GM19452 (cell line): ENCODE measurements around the gene ATP2C2.
"Not testable (repeated sequence)": the region's sequence is repeated elsewhere in the genome, so short reads cannot be mapped to it uniquely, and the experiment has no call there.

ENCODE experiments used
- ATAC-seq: cut with Tn5 transposase; IDR thresholded peaks from one replicate; pipeline ENCODE4 v1.9.1; 2021; ENCODE audit not compliant: unreplicated experiment

The ATP2C2 gene

GRCh38 chr16:84416407-84417321 lies 48.3 kb downstream of the ATP2C2 start:
- no peak for ATAC-seq

GRCh38 chr16:84418056-84418849 lies 49.9 kb downstream of the ATP2C2 start:
- no peak for ATAC-seq

GRCh38 chr16:84419730-84420129 lies 51.4 kb downstream of the ATP2C2 start:
- ATAC-seq: no peak

GRCh38 chr16:84420556-84420955 lies 52.2 kb downstream of the ATP2C2 start:
- not testable (repeated sequence) for ATAC-seq

GRCh38 chr16:84421081-84421937 lies 53.0 kb downstream of the ATP2C2 start:
- ATAC-seq: no peak

GRCh38 chr16:84421938-84422220 lies 53.5 kb downstream of the ATP2C2 start:
- no peak for ATAC-seq

GRCh38 chr16:84423416-84423837 lies 55.1 kb downstream of the ATP2C2 start:
- no peak for ATAC-seq

- no peak for ATAC-seq
Observed at GRCh38 chr16:84425696-84426095, 57.4 kb downstream of the ATP2C2 start.

- ATAC-seq: no peak
Observed at GRCh38 chr16:84426804-84427203, 58.5 kb downstream of the ATP2C2 start.

GRCh38 chr16:84427553-84427952 lies 59.2 kb downstream of the ATP2C2 start:
- no peak for ATAC-seq

- ATAC-seq: no peak
Observed at GRCh38 chr16:84430860-84431259, 62.5 kb downstream of the ATP2C2 start.

GRCh38 chr16:84434800-84435199 lies 66.5 kb downstream of the ATP2C2 start:
- ATAC-seq: no peak

- no peak for ATAC-seq
Observed at GRCh38 chr16:84436196-84436595, 67.9 kb downstream of the ATP2C2 start.

- no peak for ATAC-seq
Observed at GRCh38 chr16:84438971-84439696, 70.8 kb downstream of the ATP2C2 start.

- ATAC-seq: no peak
Observed at GRCh38 chr16:84442416-84443145, 74.2 kb downstream of the ATP2C2 start.

GRCh38 chr16:84443166-84443802 lies 74.9 kb downstream of the ATP2C2 start:
- no peak for ATAC-seq

- ATAC-seq: no peak
Observed at GRCh38 chr16:84444476-84444875, 76.1 kb downstream of the ATP2C2 start.

GRCh38 chr16:84446084-84446483 lies 77.7 kb downstream of the ATP2C2 start:
- ATAC-seq: no peak

GRCh38 chr16:84446596-84447392 lies 78.5 kb downstream of the ATP2C2 start:
- no peak for ATAC-seq
